ENCODE measurements around the gene CDC42BPB. TPM values are rescaled to one million over a fixed set of nuclear protein-coding genes. Genes with fewer than 3 reads are reported as not detected.
A peak's percentile ranks its signal among the peaks of the same experiment; 100 is the strongest.

The CDC42BPB gene
- total and polyA plus RNA-seq, 2 of the 13 experiments (the other 11 are each of a cell fraction or from before 2014, with no cell fraction given) = 19.7 to 32.3 TPM

DNA sequence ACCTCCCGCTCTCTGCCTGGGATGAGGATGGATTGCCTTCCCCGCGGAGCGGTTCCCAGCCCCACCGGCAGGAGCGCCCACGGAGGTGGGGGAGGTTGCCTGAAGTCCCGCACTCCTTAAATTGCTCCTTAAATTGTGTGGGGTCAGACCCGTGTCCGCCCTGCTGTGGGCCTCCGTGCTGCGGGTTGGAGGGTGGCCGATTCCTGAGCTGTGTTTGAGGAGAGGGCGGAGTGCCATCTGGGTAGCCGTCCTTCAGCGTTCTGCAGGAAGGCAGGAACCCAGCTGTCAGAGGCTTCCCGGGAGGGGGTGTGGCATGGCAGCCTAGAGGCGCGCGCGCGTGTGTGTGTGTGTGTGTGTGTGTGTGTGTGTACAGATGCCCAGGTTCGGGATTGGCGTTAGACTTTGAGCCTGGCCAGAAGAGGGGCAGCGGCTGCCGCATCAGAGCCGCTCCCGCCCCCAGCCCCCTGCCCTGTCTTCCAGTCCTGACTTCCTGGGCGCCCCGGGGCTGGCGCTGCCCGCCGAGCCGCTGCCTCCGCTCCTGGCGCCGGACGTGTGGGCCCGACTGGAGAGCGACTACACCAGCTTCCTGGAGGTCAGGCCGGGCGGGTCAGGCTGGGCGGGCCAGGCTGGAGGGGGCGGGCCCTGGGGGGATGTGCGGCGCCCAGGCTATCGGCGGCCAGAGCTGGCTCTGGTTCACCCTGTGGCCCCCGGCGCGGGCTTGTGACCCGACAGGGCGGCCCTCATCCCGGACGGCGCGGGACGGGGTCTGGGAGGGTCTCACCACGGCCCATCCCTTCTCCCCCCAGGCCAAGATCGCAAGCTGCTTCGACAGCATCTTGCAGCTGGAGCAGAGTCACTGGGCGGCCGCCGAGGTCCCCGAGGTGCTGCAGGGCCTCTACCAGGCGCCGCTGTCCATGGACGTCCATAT lies 46.4 kb upstream of the CDC42BPB start (continued):
- TF ChIP-seq, protein P1, sequence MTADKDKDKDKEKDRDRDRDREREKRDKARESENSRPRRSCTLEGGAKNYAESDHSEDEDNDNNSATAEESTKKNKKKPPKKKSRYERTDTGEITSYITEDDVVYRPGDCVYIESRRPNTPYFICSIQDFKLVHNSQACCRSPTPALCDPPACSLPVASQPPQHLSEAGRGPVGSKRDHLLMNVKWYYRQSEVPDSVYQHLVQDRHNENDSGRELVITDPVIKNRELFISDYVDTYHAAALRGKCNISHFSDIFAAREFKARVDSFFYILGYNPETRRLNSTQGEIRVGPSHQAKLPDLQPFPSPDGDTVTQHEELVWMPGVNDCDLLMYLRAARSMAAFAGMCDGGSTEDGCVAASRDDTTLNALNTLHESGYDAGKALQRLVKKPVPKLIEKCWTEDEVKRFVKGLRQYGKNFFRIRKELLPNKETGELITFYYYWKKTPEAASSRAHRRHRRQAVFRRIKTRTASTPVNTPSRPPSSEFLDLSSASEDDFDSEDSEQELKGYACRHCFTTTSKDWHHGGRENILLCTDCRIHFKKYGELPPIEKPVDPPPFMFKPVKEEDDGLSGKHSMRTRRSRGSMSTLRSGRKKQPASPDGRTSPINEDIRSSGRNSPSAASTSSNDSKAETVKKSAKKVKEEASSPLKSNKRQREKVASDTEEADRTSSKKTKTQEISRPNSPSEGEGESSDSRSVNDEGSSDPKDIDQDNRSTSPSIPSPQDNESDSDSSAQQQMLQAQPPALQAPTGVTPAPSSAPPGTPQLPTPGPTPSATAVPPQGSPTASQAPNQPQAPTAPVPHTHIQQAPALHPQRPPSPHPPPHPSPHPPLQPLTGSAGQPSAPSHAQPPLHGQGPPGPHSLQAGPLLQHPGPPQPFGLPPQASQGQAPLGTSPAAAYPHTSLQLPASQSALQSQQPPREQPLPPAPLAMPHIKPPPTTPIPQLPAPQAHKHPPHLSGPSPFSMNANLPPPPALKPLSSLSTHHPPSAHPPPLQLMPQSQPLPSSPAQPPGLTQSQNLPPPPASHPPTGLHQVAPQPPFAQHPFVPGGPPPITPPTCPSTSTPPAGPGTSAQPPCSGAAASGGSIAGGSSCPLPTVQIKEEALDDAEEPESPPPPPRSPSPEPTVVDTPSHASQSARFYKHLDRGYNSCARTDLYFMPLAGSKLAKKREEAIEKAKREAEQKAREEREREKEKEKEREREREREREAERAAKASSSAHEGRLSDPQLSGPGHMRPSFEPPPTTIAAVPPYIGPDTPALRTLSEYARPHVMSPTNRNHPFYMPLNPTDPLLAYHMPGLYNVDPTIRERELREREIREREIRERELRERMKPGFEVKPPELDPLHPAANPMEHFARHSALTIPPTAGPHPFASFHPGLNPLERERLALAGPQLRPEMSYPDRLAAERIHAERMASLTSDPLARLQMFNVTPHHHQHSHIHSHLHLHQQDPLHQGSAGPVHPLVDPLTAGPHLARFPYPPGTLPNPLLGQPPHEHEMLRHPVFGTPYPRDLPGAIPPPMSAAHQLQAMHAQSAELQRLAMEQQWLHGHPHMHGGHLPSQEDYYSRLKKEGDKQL (CRISPR knock-in tag; IDR thresholded peaks at IDR 0.05; ENCODE audit: low read depth) = 0 out of 2 replicates have a peak, but pooled peaks have one; percentile 18
- TF ChIP-seq SRY (CRISPR knock-in tag; IDR thresholded peaks at IDR 0.05) (no peak), IKZF4 (CRISPR knock-in tag; IDR thresholded peaks at IDR 0.05; ENCODE audit: borderline replicate concordance, low read depth, not compliant biosample characterization) (peak; percentile 17), PAF1 (CRISPR knock-in tag; IDR thresholded peaks at IDR 0.05) (no peak; the same call in 1 of the 2 replicates), THAP11 (CRISPR knock-in tag; IDR thresholded peaks at IDR 0.05) (no peak), EHMT2 (IDR thresholded peaks at IDR 0.05; ENCODE audit: borderline replicate concordance, low read depth, low read length) (no peak), ZNF547 (CRISPR knock-in tag; IDR thresholded peaks at IDR 0.05) (no peak), ZNF569 (CRISPR knock-in tag; IDR thresholded peaks at IDR 0.05; ENCODE audit: borderline replicate concordance) (no peak), MED13 (CRISPR knock-in tag; IDR thresholded peaks at IDR 0.05) (no peak), ZSCAN25 (CRISPR knock-in tag; IDR thresholded peaks at IDR 0.05) (no peak), ATRX (CRISPR knock-in tag; IDR thresholded peaks at IDR 0.05; ENCODE audit: borderline replicate concordance) (no peak), BRD4 (CRISPR knock-in tag; IDR thresholded peaks at IDR 0.05) (no peak; the same call in 1 of the 2 replicates)
- TF ChIP-seq, protein P2, sequence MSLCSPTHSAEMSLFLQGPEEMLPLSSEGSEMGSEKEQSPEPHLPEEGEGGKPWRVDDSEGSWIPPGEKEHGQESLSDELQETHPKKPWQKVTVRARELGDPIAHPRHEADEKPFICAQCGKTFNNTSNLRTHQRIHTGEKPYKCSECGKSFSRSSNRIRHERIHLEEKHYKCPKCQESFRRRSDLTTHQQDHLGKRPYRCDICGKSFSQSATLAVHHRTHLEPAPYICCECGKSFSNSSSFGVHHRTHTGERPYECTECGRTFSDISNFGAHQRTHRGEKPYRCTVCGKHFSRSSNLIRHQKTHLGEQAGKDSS (CRISPR knock-in tag; IDR thresholded peaks at IDR 0.05; ENCODE audit: borderline replicate concordance, low read depth) = peak; percentile 58; the same call in 1 of the 2 replicates
- TF ChIP-seq, protein P3, sequence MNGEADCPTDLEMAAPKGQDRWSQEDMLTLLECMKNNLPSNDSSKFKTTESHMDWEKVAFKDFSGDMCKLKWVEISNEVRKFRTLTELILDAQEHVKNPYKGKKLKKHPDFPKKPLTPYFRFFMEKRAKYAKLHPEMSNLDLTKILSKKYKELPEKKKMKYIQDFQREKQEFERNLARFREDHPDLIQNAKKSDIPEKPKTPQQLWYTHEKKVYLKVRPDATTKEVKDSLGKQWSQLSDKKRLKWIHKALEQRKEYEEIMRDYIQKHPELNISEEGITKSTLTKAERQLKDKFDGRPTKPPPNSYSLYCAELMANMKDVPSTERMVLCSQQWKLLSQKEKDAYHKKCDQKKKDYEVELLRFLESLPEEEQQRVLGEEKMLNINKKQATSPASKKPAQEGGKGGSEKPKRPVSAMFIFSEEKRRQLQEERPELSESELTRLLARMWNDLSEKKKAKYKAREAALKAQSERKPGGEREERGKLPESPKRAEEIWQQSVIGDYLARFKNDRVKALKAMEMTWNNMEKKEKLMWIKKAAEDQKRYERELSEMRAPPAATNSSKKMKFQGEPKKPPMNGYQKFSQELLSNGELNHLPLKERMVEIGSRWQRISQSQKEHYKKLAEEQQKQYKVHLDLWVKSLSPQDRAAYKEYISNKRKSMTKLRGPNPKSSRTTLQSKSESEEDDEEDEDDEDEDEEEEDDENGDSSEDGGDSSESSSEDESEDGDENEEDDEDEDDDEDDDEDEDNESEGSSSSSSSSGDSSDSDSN (CRISPR knock-in tag; IDR thresholded peaks at IDR 0.05) = peak; percentile 99
- TF ChIP-seq, protein P4, sequence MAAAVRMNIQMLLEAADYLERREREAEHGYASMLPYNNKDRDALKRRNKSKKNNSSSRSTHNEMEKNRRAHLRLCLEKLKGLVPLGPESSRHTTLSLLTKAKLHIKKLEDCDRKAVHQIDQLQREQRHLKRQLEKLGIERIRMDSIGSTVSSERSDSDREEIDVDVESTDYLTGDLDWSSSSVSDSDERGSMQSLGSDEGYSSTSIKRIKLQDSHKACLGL (CRISPR knock-in tag; IDR thresholded peaks at IDR 0.05) = no peak
- TF ChIP-seq, protein P5, sequence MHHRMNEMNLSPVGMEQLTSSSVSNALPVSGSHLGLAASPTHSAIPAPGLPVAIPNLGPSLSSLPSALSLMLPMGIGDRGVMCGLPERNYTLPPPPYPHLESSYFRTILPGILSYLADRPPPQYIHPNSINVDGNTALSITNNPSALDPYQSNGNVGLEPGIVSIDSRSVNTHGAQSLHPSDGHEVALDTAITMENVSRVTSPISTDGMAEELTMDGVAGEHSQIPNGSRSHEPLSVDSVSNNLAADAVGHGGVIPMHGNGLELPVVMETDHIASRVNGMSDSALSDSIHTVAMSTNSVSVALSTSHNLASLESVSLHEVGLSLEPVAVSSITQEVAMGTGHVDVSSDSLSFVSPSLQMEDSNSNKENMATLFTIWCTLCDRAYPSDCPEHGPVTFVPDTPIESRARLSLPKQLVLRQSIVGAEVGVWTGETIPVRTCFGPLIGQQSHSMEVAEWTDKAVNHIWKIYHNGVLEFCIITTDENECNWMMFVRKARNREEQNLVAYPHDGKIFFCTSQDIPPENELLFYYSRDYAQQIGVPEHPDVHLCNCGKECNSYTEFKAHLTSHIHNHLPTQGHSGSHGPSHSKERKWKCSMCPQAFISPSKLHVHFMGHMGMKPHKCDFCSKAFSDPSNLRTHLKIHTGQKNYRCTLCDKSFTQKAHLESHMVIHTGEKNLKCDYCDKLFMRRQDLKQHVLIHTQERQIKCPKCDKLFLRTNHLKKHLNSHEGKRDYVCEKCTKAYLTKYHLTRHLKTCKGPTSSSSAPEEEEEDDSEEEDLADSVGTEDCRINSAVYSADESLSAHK (CRISPR knock-in tag; IDR thresholded peaks at IDR 0.05; ENCODE audit: borderline replicate concordance) = no peak
